ENCODE data around the gene FOXC1. TPM values are rescaled to one million over a fixed set of nuclear protein-coding genes. Genes with fewer than 3 reads are reported as not detected.
A peak's percentile ranks its signal among the peaks of the same experiment; 100 is the strongest.

Gene FOXC1
- total RNA-seq, 1 experiment from 2014 or later = 40.7 TPM

GRCh38 chr6:1612299-1612973, 2.7 kb downstream of the FOXC1 start:
- Histone ChIP-seq H3K4me2 (ENCODE audit: low read length) (peak overlapping the region; percentile 97), H3K79me2 (ENCODE audit: insufficient read depth, low read length) (peaks cover 40% of the 10 kb centered on the region), H3K4me1 (ENCODE audit: control insufficient read depth in 1 of 2, insufficient read depth in 2 of 2, low read length in 2 of 2) (peaks cover 11 to 22% of the 10 kb centered on the region in 2 experiments; a peak in 3 of 4 replicates), H2AFZ (ENCODE audit: low read depth, low read length, poor library complexity, severe bottlenecking) (no peak overlapping the region), H3K27me3 (ENCODE audit: insufficient read depth, low read length) (no peaks in the 10 kb centered on the region), H3K9ac (ENCODE audit: low read length) (peak overlapping the region; percentile 79), H3K4me3 (replicated peaks in 1 of 2; ENCODE audit: low read depth in 1 of 2, low read length in 2 of 2) (peak overlapping the region; percentile 70 to 79), H3K27ac (ENCODE audit: low read depth, low read length) (peak overlapping the region; percentile 99; the same call in 1 of the 2 replicates), H3K9me3 (ENCODE audit: control insufficient read depth in 1 of 2, insufficient read depth in 1 of 2, low read depth in 1 of 2, low read length in 2 of 2) (no peaks in the 10 kb centered on the region), H3K36me3 (ENCODE audit: control insufficient read depth in 1 of 2, insufficient read depth in 2 of 2, low read length in 2 of 2) (peaks cover 3 to 4% of the 10 kb centered on the region in 2 experiments; a peak in 1 of 4 replicates), H4K20me1 (ENCODE audit: insufficient read depth) (0 out of 2 replicates have a peak, but pooled peaks cover 6% of the 10 kb centered on the region), H3K9me2 (ENCODE audit: insufficient read depth) (no peaks in the 10 kb centered on the region)
- BruUV-seq (replicated peaks) = TSS peak; percentile 85
- RAD21 ChIA-PET (ENCODE audit: low non-redundant PET in 1 of 2, low total read pairs in 2 of 2, uncharacterized antibody in 2 of 2, unreplicated experiment in 2 of 2) = interaction anchor here in 1 of 2 experiments (0.8 to 1.2 kb wide), 3 partner anchors 18 to 74 kb away, joined by 3 to 5 read pairs (median 4); no protein-coding TSS in a partner anchor
- DNase-seq (ENCODE audit: low read depth, low spot score) (no peak), ATAC-seq (no peak)
- no peak for TF ChIP-seq EZH2phosphoT487 (IDR thresholded peaks at IDR 0.05; ENCODE audit: borderline replicate concordance)
- no peak for TF ChIP-seq CTCF (IDR thresholded peaks at IDR 0.05 in 2 of 3, conservative IDR thresholded peaks at IDR 0.05 in 1 of 3; ENCODE audit: borderline replicate concordance in 1 of 3, insufficient read depth in 1 of 3, low read depth in 2 of 3, low read length in 2 of 3)
- no peak for TF ChIP-seq ZBTB33 (IDR thresholded peaks at IDR 0.05; ENCODE audit: extremely low read depth, insufficient replicate concordance, low read length)
- TF ChIP-seq EGR1 (IDR thresholded peaks at IDR 0.05; ENCODE audit: low read depth) = no peak
- TF ChIP-seq POLR2A (IDR thresholded peaks at IDR 0.05; ENCODE audit: borderline replicate concordance, extremely low read depth, insufficient read depth, insufficient read length) = no peak
- TF ChIP-seq ELF1 (IDR thresholded peaks at IDR 0.05; ENCODE audit: borderline replicate concordance, low read depth) = no peak
- no peak for TF ChIP-seq RAD21 (IDR thresholded peaks at IDR 0.05; ENCODE audit: low read depth)
- TF ChIP-seq YY1 (IDR thresholded peaks at IDR 0.05; ENCODE audit: extremely low read depth, insufficient replicate concordance, low read depth, low read length) = no peak
- no peak for TF ChIP-seq JUND (IDR thresholded peaks at IDR 0.05)
- TF ChIP-seq SIN3A (IDR thresholded peaks at IDR 0.05; ENCODE audit: low read depth) = no peak
- TF ChIP-seq EZH2 (IDR thresholded peaks at IDR 0.05) = no peak
- TF ChIP-seq REST (IDR thresholded peaks at IDR 0.05; ENCODE audit: low read depth) = no peak
- no peak for TF ChIP-seq MAX (IDR thresholded peaks at IDR 0.05)
- TF ChIP-seq FOSL1 (IDR thresholded peaks at IDR 0.05; ENCODE audit: low read depth) = no peak
- TF ChIP-seq ATF3 (IDR thresholded peaks at IDR 0.05) = no peak
- TF ChIP-seq ZNF274 (IDR thresholded peaks at IDR 0.05; ENCODE audit: low read depth, low read length) = no peak
- TF ChIP-seq CBX3 (IDR thresholded peaks at IDR 0.05; ENCODE audit: low read depth) = no peak
- POLR2A ChIA-PET = interaction anchor here (1.1 kb wide), 1 partner anchor 492 kb away, joined by 3 read pairs; no protein-coding TSS in a partner anchor
- CTCF ChIA-PET = interaction anchor here (0.7 to 3.1 kb wide), 6 partner anchors 12 to 1022 kb away, joined by 3 to 9 read pairs (median 6); no protein-coding TSS in a partner anchor
- intact Hi-C loops (cut with micrococcal nuclease) = no loop called here

Data from HCT116 (cell line).